Putamen (tissue), 1 donor: Measurements from ENCODE around the gene SPEM2.
"Not testable (repeated sequence)": the region's sequence is repeated elsewhere in the genome, so short reads cannot be mapped to it uniquely, and the experiment has no call there.

Source experiments
- DNase-seq: peaks from one replicate; pipeline ENCODE4 v3.0.0-alpha.2; 2016; ENCODE audit warnings: low spot score

SPEM2 gene

GRCh38 chr17:7442142-7442541 lies 16.7 kb downstream of the SPEM2 start:
- DNase-seq, result no peak

GRCh38 chr17:7443499-7444485 lies 18.4 kb downstream of the SPEM2 start:
- no peak for DNase-seq

- DNase-seq, result peak; percentile 80
Observed at GRCh38 chr17:7444682-7445618, 19.5 kb downstream of the SPEM2 start, which contains the start of gene CHRNB1. Gene CHRNB1 (plus strand): TSS chr17:7445061. CDS start chr17:7445128, 67 bp downstream.

- DNase-seq, result no peak
Observed at GRCh38 chr17:7445619-7445968, 20.2 kb downstream of the SPEM2 start.

GRCh38 chr17:7448461-7448860 lies 23.0 kb downstream of the SPEM2 start:
- no peak for DNase-seq

- no peak for DNase-seq
Observed at GRCh38 chr17:7459961-7460545, 34.6 kb downstream of the SPEM2 start.

- DNase-seq, result no peak
Observed at GRCh38 chr17:7460850-7461660, 35.6 kb downstream of the SPEM2 start.

- DNase-seq, result no peak
Observed at GRCh38 chr17:7462474-7463371, 37.3 kb downstream of the SPEM2 start.

- no peak for DNase-seq
Observed at GRCh38 chr17:7463372-7463846, 38.0 kb downstream of the SPEM2 start.

- no peak for DNase-seq
Observed at GRCh38 chr17:7464081-7464480, 38.7 kb downstream of the SPEM2 start.

- no peak for DNase-seq
Observed at GRCh38 chr17:7465597-7466275, 40.3 kb downstream of the SPEM2 start.

GRCh38 chr17:7466318-7466638 lies 40.9 kb downstream of the SPEM2 start:
- no peak for DNase-seq

GRCh38 chr17:7466639-7467341 lies 41.4 kb downstream of the SPEM2 start:
- DNase-seq, result no peak

GRCh38 chr17:7467498-7467897 lies 42.1 kb downstream of the SPEM2 start:
- no peak for DNase-seq

- DNase-seq, result no peak
Observed at GRCh38 chr17:7468290-7468689, 42.9 kb downstream of the SPEM2 start.

- no peak for DNase-seq
Observed at GRCh38 chr17:7468804-7469389, 43.5 kb downstream of the SPEM2 start.

GRCh38 chr17:7469843-7470242 lies 44.4 kb downstream of the SPEM2 start:
- not testable (repeated sequence) for DNase-seq

- DNase-seq, result not testable (repeated sequence)
Observed at GRCh38 chr17:7470457-7470973, 45.1 kb downstream of the SPEM2 start.
